H1 (cell line): ENCODE results near the gene ZBTB22.
A peak's percentile ranks its signal among the peaks of the same experiment; 100 is the strongest.
"Not testable (repeated sequence)": the region's sequence is repeated elsewhere in the genome, so short reads cannot be mapped to it uniquely, and the experiment has no call there.

Experiments
- JUN ChIP-seq: IDR thresholded peaks from 2 replicates; pipeline ENCODE4 v1.6.1; 2011; ENCODE audit warnings: low read depth, mild to moderate bottlenecking, improper control_type of control experiment, low read length
- KDM1A ChIP-seq: fragments of 200-600, 300-600 bp; sonication (generic); IDR thresholded peaks from 2 replicates; pipeline ENCODE4 v1.7.1; 2016; ENCODE audit warnings: mild to moderate bottlenecking, low read length, borderline replicate concordance
- NANOG ChIP-seq: IDR thresholded peaks from 2 replicates; pipeline ENCODE4 v1.6.1; 2011; ENCODE audit warnings: low read length, low read depth, mild to moderate bottlenecking, inconsistent platforms; ENCODE audit not compliant: insufficient read depth, poor library complexity, severe bottlenecking
- POLR2A ChIP-seq, 2 experiments: IDR thresholded peaks; 1 replicate in 1 of 2; 2 replicates in 1 of 2; pipeline ENCODE4 v1.6.1; 2011; ENCODE audit warnings: low read depth in 2 of 2, low read length in 2 of 2, mild to moderate bottlenecking in 2 of 2; ENCODE audit errors: control extremely low read depth in 1 of 2
- RAD21 ChIP-seq, 2 experiments: IDR thresholded peaks in 1 of 2; conservative IDR thresholded peaks in 1 of 2; 2 replicates each; pipeline ENCODE4 v1.6.1; 2011; ENCODE audit warnings: low read depth in 2 of 2, low read length in 2 of 2, improper control_type of control experiment in 1 of 2, inconsistent platforms in 1 of 2, mild to moderate bottlenecking in 1 of 2, moderate library complexity in 1 of 2
- SIN3A ChIP-seq, 2 experiments: IDR thresholded peaks in 1 of 2; conservative IDR thresholded peaks in 1 of 2; 2 replicates each; pipeline ENCODE4 v1.6.1; 2011 to 2012; ENCODE audit warnings: low read length in 2 of 2, improper control_type of control experiment in 1 of 2, low read depth in 1 of 2, mild to moderate bottlenecking in 1 of 2
- SP4 ChIP-seq: IDR thresholded peaks from 2 replicates; pipeline ENCODE4 v1.6.1; 2012; ENCODE audit warnings: low read length, inconsistent platforms
- TEAD4 ChIP-seq: IDR thresholded peaks from 2 replicates; pipeline ENCODE4 v1.6.1; 2012; ENCODE audit warnings: low read depth, low read length, inconsistent platforms, mixed read lengths
- YY1 ChIP-seq: IDR thresholded peaks from 2 replicates; pipeline ENCODE4 v1.6.1; 2011; ENCODE audit warnings: low read depth, mild to moderate bottlenecking, low read length
- TF ChIP-seq, protein P1 (sequence below), 3 experiments: IDR thresholded peaks; 1 replicate in 2 of 3; 2 replicates in 1 of 3; pipeline versions ENCODE4 v1.5.1 to v1.6.1; 2011; ENCODE audit warnings: low read length in 3 of 3, mild to moderate bottlenecking in 3 of 3, inconsistent platforms in 2 of 3, low read depth in 1 of 3, moderate library complexity in 1 of 3; ENCODE audit not compliant: insufficient read depth in 1 of 3; ENCODE audit errors: control extremely low read depth in 1 of 3

DNA sequence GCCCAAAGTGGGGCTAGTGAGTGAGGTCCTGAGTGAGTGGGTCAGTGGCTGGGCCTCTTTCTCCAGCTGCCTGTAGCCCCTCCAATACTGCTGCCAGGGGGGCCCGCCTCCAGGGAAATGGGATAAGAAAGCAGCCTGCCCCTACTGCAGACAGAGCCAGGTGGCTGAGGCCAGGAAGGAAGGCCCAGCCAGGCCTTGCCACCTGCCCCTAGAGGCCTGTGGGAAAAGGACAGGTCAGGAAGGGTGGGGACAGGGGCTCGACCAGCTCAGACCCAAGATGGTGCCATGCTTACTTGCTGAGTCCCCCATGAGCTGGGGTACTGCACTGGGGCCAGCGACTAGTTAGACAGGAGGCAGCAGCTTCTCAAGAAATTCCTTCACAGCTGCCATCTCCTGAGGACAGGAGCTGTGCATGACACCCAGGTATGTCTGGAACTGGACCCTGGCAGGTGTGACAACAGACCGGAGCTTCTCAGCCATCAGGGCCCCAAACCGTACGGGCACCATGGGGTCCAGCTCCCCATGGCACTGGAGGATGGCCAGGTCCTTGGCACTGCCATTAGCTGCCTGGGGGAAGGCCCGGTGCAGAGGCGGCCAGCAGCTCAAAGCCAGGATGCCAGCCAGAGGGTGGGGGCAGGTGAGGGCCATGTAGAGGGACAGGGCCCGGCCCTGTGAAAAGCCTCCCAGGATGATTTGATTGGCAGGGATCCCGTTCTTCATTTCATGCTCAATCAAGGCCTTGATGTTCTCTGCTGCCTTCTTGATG lies 47.8 kb upstream of the ZBTB22 start:
- TF ChIP-seq TEAD4; JUN; YY1; SIN3A (conservative IDR thresholded peaks at IDR 0.05 in 1 of 2, IDR thresholded peaks at IDR 0.05 in 1 of 2; ENCODE audit: low read depth in 1 of 2, low read length in 2 of 2); SP4; RAD21 (IDR thresholded peaks at IDR 0.05 in 1 of 2, conservative IDR thresholded peaks at IDR 0.05 in 1 of 2; ENCODE audit: low read depth in 2 of 2, low read length in 2 of 2); NANOG; POLR2A (IDR thresholded peaks at IDR 0.05; ENCODE audit: control extremely low read depth in 1 of 2, low read depth in 2 of 2, low read length in 2 of 2); KDM1A: not testable (repeated sequence)
- TF ChIP-seq, protein P1, sequence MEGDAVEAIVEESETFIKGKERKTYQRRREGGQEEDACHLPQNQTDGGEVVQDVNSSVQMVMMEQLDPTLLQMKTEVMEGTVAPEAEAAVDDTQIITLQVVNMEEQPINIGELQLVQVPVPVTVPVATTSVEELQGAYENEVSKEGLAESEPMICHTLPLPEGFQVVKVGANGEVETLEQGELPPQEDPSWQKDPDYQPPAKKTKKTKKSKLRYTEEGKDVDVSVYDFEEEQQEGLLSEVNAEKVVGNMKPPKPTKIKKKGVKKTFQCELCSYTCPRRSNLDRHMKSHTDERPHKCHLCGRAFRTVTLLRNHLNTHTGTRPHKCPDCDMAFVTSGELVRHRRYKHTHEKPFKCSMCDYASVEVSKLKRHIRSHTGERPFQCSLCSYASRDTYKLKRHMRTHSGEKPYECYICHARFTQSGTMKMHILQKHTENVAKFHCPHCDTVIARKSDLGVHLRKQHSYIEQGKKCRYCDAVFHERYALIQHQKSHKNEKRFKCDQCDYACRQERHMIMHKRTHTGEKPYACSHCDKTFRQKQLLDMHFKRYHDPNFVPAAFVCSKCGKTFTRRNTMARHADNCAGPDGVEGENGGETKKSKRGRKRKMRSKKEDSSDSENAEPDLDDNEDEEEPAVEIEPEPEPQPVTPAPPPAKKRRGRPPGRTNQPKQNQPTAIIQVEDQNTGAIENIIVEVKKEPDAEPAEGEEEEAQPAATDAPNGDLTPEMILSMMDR (IDR thresholded peaks at IDR 0.05; ENCODE audit: control extremely low read depth in 1 of 3, insufficient read depth in 1 of 3, low read depth in 1 of 3, low read length in 3 of 3): peak; percentile 13 to 43 (median 40); a peak in 3 of 4 replicates
